Coronary artery (tissue), 2 donors: ENCODE results near the gene MRM3.

Experiments
- DNase-seq: peaks from one replicate; pipeline ENCODE4 v3.0.0-alpha.2; 2017; ENCODE audit warnings: low spot score
- H3K27ac ChIP-seq, 2 donors: fragments of 200-600 bp; sonication (generic); one replicate each; pipeline ENCODE4 v1.5.1; 2016 to 2019
- H3K4me3 ChIP-seq: fragments of 200-600 bp; sonication (generic); 2 replicates; pipeline ENCODE4 v1.5.1; 2016; ENCODE audit warnings: mild to moderate bottlenecking, moderate library complexity
- CTCF ChIP-seq: fragments of 200-600 bp; sonication (generic); IDR thresholded peaks from one replicate; pipeline ENCODE4 v1.5.1; 2019; ENCODE audit warnings: antibody characterized with exemption

MRM3 gene

GRCh38 chr17:806781-807522 lies 24.8 kb downstream of the MRM3 start:
- no peak for DNase-seq
- TF ChIP-seq CTCF = no peak
- Histone ChIP-seq H3K27ac (no peak overlapping the region), H3K4me3 (no peak overlapping the region)

GRCh38 chr17:807523-808294 lies 25.6 kb downstream of the MRM3 start:
- TF ChIP-seq CTCF = no peak
- no peak overlapping the region for H3K4me3 ChIP-seq
- DNase-seq = no peak
- H3K27ac ChIP-seq = no peak overlapping the region

- no peak overlapping the region for H3K27ac ChIP-seq
Measured at GRCh38 chr17:811051-811784, 29.1 kb downstream of the MRM3 start.

GRCh38 chr17:812638-813204 lies 30.6 kb downstream of the MRM3 start:
- no peak for TF ChIP-seq CTCF
- H3K27ac ChIP-seq = no peak overlapping the region
- no peak for DNase-seq
- no peak overlapping the region for H3K4me3 ChIP-seq

More at GRCh38 chr17:811051-811784, 29.1 kb downstream of the MRM3 start:
- TF ChIP-seq CTCF = no peak
- H3K4me3 ChIP-seq = no peak overlapping the region
- no peak for DNase-seq

GRCh38 chr17:814371-814770 lies 32.2 kb downstream of the MRM3 start:
- Histone ChIP-seq H3K27ac (no peak overlapping the region), H3K4me3 (no peak overlapping the region)
- DNase-seq = no peak
- no peak for TF ChIP-seq CTCF

- H3K27ac ChIP-seq = no peak overlapping the region
- no peak for DNase-seq
- H3K4me3 ChIP-seq = no peak overlapping the region
- TF ChIP-seq CTCF = no peak
Measured at GRCh38 chr17:819251-819650, 37.1 kb downstream of the MRM3 start.
